HL-60/S4 (cell line): Measurements from ENCODE around the gene PRKN.
"Not testable (repeated sequence)": the region's sequence is repeated elsewhere in the genome, so short reads cannot be mapped to it uniquely, and the experiment has no call there.

Source experiments
- in situ Hi-C: fragments of 300-500 bp; cut with MboI; formaldehyde crosslinking; loops from 2 replicates; pipeline ENCODE4 v1.14.3; 2022; ENCODE audit warnings: low sequenced_read_pairs

Gene PRKN

GRCh38 chr6:161314541-161315245 is 1412.9 kb downstream of the PRKN start:
- in situ Hi-C loops: not testable (repeated sequence)

GRCh38 chr6:161313940-161314509 is 1413.5 kb downstream of the PRKN start:
- in situ Hi-C loops: no loop called here

DNA sequence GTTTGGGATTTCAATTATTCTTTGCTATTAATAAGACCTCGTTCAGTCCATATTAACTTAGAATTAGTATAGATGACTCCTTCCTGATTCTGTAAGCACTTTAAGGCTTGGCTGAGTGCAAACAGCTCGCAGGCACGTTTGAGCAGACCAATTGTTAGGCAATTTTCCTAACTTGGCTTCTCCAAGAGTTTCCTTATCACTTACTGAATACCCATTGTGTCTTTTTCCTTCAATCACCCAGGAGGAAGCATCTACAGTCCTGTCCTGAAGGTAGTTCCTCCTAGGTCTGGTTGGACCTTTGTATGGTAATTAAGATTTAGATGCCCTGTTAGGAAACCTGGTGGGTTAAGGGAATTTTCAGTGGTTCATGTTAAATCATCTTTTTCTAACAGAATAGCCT is 1414.1 kb downstream of the PRKN start:
- in situ Hi-C loops: not testable (repeated sequence)

GRCh38 chr6:161309774-161310173 is 1417.8 kb downstream of the PRKN start:
- in situ Hi-C loops: not testable (repeated sequence)

DNA sequence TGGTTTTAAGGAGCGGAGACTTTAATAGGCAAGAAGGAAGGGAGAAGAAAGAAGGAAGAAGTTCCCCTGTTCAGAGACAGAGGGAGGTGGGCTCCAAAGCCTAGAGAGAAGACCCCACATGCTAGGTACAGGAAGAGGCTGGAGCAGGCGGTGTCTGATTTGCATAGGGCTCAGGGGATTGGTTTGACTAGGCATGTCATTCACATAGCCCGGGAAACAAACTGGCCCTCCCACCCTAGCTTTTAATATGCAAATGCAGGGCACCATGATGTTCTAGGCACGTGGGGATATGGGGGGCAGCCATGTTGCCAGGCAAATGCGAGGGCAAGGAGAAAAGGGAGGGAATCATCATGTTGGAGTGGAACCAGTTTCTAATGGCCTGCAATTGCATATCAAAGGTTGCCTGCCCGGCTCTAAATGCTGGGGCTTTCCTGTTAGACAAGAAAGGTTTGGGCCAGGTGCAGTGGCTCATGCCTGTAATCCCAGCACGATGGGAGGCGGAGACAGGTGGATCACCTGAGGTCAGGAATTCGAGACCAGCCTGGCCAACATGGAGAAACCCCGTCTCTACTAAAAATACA is 1419.4 kb downstream of the PRKN start:
- in situ Hi-C loops: no loop called here

GRCh38 chr6:161305860-161306259 is 1421.7 kb downstream of the PRKN start:
- in situ Hi-C loops: no loop called here

DNA sequence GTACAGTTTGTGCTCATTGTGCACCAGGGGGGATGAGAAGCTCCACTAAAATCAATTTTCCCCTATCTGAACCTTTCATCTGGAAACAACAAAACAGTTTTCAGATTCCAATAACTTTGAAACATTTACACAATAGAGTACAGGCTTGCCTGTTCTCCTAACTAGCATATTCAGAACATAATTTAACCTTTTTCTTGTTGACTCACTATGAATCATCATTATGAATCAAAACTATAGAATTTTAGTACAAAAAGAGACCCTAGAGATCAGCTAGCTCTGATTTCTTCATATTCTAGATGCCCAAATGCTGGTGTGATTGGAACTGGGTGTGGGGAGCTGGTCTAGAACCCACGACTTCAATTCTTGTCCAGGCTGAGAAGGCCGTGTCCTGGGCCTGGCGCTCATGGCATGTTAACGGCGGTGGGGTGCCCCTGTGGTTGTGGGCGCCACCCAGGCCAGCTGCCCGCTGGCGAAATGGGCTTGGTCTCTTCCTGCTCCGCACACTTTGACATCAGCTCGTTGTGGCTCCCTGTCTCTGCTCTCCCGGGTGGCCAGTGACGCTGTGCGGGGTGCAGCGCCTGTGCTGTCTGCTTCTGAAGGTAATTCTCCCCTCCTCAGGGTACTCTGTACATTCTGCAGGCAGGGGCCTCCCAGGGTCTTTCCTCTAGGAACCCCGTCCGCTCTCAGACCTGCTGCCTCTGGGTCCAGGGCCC is 1423.8 kb downstream of the PRKN start:
- in situ Hi-C loops: no loop called here

GRCh38 chr6:161302949-161303348 is 1424.6 kb downstream of the PRKN start:
- in situ Hi-C loops: no loop called here

DNA sequence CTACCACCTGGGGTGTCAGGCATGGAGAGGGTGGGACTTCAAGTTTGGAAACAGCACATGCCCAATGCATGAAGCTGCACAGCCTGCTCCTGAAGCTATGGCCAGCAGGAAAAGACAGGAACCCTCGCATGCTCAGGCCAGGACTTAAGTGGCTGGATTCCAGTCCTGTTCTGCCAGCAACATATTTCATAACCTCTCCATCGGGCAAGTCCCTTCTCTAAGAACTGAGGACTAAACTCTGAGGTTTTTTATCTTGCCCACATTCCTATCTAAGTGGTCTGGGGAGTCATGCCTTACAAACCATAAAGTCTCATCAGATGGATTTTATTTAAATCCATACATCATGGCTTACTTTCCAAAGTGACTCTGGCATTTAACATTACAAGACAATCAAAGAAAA is 1426.2 kb downstream of the PRKN start:
- in situ Hi-C loops: no loop called here

- in situ Hi-C loops: no loop called here
Observed at GRCh38 chr6:161300823-161301222, 1426.7 kb downstream of the PRKN start.

- in situ Hi-C loops: no loop called here
Observed at GRCh38 chr6:161299726-161300125, 1427.8 kb downstream of the PRKN start.
